PFSK-1 (cell line): ENCODE measurements around the gene TFDP2.

Source experiments
- FOXP2 ChIP-seq: optimal IDR thresholded peaks from 2 replicates; pipeline ENCODE3; 2011; ENCODE audit warnings: borderline replicate concordance, control low read depth, inconsistent platforms; ENCODE audit not compliant: insufficient read depth; ENCODE audit errors: extremely low read length, extremely low read depth
- POLR2AphosphoS5 ChIP-seq: IDR thresholded peaks from 2 replicates; pipeline ENCODE4 v1.6.1; 2012; ENCODE audit warnings: low read depth, mild to moderate bottlenecking, control low read depth, low read length, moderate library complexity
- SIN3A ChIP-seq: IDR thresholded peaks from 2 replicates; pipeline ENCODE4 v1.6.1; 2012; ENCODE audit warnings: mild to moderate bottlenecking, low read length, moderate library complexity, borderline replicate concordance; ENCODE audit not compliant: insufficient read depth
- TAF1 ChIP-seq: IDR thresholded peaks from 2 replicates; pipeline ENCODE4 v1.6.1; 2012; ENCODE audit warnings: low read length, control low read depth, borderline replicate concordance; ENCODE audit not compliant: insufficient read depth
- TF ChIP-seq, protein P1 (sequence below), 2 experiments: IDR thresholded peaks; 2 replicates each; pipeline versions ENCODE4 v1.6.1 to v1.8.0; 2011 to 2012; ENCODE audit warnings: low read depth in 2 of 2, low read length in 2 of 2, control low read depth in 1 of 2, inconsistent platforms in 1 of 2, mild to moderate bottlenecking in 1 of 2, moderate library complexity in 1 of 2; ENCODE audit not compliant: insufficient read depth in 1 of 2

Gene TFDP2

DNA sequence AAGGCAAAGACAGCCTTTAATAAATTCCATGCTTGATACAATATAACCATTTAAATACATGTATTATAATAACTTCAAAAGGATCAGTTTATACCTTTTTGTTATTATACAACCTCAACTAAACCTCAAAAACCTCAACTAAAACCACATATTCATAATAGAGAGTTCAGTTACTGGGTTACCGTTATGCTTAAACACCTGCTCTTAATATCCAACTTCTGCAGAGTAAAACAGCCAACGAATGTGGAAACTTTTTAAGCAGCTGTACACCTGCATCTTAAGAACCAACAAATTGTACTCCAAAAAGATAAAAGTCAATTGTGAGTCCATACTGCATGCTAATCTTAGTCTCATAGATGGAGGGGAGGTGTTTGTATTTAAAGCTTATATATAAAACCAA is 53.5 kb downstream of the TFDP2 start:
- TF ChIP-seq, protein P1, sequence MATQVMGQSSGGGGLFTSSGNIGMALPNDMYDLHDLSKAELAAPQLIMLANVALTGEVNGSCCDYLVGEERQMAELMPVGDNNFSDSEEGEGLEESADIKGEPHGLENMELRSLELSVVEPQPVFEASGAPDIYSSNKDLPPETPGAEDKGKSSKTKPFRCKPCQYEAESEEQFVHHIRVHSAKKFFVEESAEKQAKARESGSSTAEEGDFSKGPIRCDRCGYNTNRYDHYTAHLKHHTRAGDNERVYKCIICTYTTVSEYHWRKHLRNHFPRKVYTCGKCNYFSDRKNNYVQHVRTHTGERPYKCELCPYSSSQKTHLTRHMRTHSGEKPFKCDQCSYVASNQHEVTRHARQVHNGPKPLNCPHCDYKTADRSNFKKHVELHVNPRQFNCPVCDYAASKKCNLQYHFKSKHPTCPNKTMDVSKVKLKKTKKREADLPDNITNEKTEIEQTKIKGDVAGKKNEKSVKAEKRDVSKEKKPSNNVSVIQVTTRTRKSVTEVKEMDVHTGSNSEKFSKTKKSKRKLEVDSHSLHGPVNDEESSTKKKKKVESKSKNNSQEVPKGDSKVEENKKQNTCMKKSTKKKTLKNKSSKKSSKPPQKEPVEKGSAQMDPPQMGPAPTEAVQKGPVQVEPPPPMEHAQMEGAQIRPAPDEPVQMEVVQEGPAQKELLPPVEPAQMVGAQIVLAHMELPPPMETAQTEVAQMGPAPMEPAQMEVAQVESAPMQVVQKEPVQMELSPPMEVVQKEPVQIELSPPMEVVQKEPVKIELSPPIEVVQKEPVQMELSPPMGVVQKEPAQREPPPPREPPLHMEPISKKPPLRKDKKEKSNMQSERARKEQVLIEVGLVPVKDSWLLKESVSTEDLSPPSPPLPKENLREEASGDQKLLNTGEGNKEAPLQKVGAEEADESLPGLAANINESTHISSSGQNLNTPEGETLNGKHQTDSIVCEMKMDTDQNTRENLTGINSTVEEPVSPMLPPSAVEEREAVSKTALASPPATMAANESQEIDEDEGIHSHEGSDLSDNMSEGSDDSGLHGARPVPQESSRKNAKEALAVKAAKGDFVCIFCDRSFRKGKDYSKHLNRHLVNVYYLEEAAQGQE (IDR thresholded peaks at IDR 0.05; ENCODE audit: insufficient read depth in 1 of 2, low read depth in 2 of 2, low read length in 2 of 2) = no peak
- no peak for TF ChIP-seq POLR2AphosphoS5

DNA sequence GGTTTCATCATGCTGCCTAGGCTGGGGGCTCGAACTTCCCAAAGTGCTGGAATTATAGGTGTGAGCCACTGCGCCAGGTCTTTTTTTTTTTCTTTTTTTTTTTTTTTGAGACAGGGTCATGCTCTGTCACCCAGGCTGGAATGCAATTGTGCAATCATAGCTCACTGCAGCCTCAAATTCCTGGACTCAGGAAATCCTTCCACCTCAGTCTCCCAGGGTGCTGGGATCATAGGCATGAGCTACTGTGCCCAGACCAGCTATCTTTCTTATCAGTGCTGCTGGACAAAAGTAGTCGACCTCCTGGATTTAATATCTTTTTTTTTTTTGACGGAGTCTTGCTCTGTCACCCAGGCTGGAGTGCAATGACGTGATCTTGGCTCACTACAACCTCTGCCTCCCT is 60.8 kb downstream of the TFDP2 start:
- no peak for TF ChIP-seq FOXP2

DNA sequence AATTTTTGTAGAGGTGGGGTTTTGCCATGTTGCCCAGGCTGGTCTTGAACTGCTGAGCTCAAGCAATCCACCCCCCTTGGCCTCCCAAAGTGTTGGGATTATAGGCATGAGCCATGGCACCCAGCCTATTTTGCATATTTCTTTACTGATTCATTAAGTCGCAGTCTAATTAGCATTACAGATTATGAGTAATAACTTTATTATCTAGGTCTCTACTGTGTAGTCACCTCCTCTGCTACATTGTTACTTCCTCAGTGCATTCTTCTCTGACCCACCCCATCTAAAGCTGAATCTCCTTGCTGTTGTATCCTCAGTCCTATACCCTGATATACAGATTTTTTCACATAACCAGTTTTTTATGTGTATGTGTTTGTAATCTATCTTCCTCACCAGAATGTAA is 61.7 kb downstream of the TFDP2 start:
- TF ChIP-seq SIN3A (no peak), POLR2AphosphoS5 (no peak), FOXP2 (no peak), TAF1 (no peak)
- TF ChIP-seq, protein P1 (IDR thresholded peaks at IDR 0.05; ENCODE audit: insufficient read depth in 1 of 2, low read depth in 2 of 2, low read length in 2 of 2) = no peak

DNA sequence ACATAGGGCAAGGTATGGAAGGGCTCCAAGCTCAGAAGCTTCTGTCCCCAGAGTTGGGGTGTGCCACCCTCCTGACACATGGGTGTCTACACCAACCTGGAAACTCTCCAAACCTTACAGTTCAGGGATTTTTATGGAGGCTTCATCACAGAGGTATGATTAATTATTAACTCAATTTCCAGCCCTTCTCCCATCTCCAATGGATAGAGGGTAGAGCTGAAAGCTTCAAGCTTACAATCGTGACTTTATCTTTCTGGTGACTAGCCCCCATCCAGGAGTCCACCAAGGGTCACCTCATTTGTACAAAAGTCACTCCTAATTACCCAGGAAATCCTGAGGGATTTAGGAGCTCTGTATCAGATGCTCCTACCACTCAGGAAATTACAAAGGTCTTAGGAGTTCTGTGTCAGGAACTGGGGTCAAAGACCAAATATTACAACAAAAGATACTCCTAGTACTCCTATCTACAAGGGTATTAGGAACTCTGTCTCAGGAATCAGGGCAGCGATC is 62.7 kb downstream of the TFDP2 start:
- TF ChIP-seq SIN3A (no peak), FOXP2 (no peak), TAF1 (no peak), POLR2AphosphoS5 (no peak)
- TF ChIP-seq, protein P1 (IDR thresholded peaks at IDR 0.05; ENCODE audit: insufficient read depth in 1 of 2, low read depth in 2 of 2, low read length in 2 of 2) = no peak

DNA sequence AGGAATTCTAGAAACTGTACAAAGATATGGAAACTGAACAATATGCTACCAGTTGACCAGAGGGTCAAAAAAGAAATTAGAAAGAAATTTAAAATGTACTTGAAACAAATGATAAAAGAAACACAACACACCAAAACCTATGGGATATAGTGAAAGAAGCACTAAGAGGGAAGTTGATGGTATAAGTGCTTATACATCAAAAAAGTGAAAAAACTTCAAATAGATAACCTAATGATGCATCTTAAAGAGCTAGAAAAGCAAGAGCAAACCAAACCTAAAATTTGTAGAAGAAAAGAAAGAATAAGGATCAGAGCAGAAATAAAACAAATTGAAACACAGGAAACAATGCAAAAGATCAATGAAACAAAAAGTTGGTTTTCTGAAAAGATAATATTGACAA is 68.2 kb downstream of the TFDP2 start:
- no peak for TF ChIP-seq FOXP2
- TF ChIP-seq POLR2AphosphoS5 = no peak
- no peak for TF ChIP-seq TAF1
- TF ChIP-seq SIN3A = no peak
- TF ChIP-seq, protein P1 (IDR thresholded peaks at IDR 0.05; ENCODE audit: insufficient read depth in 1 of 2, low read depth in 2 of 2, low read length in 2 of 2) = no peak
